Fibroblast of lung (primary cell): Measurements from ENCODE around the gene URB2.

Experiments
- EZH2 ChIP-seq: IDR thresholded peaks from 2 replicates; pipeline ENCODE4 v1.5.1; 2012; ENCODE audit warnings: low read length, control low read depth, mild to moderate bottlenecking; ENCODE audit errors: missing control alignments
- TF ChIP-seq, protein P1 (sequence below), 2 donors: IDR thresholded peaks in 1 of 2; conservative IDR thresholded peaks in 1 of 2; 1 replicate in 1 of 2; 2 replicates in 1 of 2; pipeline ENCODE4 v1.5.1; 2011 to 2012; ENCODE audit warnings: low read length in 2 of 2, control low read depth in 1 of 2, inconsistent platforms in 1 of 2, low read depth in 1 of 2, mild to moderate bottlenecking in 1 of 2

DNA sequence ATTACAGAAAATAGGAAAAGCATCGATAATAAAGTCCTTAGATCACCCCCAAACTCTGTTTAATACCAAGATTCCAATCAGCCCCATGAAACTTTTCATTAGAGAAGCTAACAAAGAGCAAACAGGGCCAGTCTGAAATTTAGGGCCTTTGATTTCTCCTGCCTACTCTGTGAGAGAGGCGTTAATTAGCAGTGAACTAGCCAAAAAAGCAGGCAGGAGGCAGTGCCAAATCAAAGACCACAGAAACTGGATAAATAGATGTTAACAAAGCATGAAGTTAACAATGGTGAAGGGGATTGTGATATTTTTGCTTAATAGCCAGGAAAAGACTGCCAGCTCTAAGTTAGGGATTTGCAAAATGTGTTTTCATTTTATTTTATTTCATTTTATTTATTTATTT lies 11.3 kb upstream of the URB2 start:
- TF ChIP-seq EZH2: no peak
- TF ChIP-seq, protein P1, sequence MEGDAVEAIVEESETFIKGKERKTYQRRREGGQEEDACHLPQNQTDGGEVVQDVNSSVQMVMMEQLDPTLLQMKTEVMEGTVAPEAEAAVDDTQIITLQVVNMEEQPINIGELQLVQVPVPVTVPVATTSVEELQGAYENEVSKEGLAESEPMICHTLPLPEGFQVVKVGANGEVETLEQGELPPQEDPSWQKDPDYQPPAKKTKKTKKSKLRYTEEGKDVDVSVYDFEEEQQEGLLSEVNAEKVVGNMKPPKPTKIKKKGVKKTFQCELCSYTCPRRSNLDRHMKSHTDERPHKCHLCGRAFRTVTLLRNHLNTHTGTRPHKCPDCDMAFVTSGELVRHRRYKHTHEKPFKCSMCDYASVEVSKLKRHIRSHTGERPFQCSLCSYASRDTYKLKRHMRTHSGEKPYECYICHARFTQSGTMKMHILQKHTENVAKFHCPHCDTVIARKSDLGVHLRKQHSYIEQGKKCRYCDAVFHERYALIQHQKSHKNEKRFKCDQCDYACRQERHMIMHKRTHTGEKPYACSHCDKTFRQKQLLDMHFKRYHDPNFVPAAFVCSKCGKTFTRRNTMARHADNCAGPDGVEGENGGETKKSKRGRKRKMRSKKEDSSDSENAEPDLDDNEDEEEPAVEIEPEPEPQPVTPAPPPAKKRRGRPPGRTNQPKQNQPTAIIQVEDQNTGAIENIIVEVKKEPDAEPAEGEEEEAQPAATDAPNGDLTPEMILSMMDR (conservative IDR thresholded peaks at IDR 0.05 in 1 of 2, IDR thresholded peaks at IDR 0.05 in 1 of 2; ENCODE audit: low read depth in 1 of 2, low read length in 2 of 2): no peak
